ENCODE measurements around the gene STK32C.

- TF ChIP-seq CTCF (conservative IDR thresholded peaks at IDR 0.05; ENCODE audit: low read depth, low read length) (no peak), EZH2 (IDR thresholded peaks at IDR 0.05; ENCODE audit: borderline replicate concordance, low read depth, low read length, poor library complexity, severe bottlenecking) (no peak)
Measured at GRCh38 chr10:132342553-132342952, 34.8 kb upstream of the STK32C start.

Data from A673 (cell line).